Mesenchymal stem cell (in vitro differentiated cells and primary cell): ENCODE measurements around the gene CHD9.

Source experiments
- DNase-seq: peaks from one replicate; pipeline ENCODE4 v3.0.0-alpha.2; 2013
- H2AFZ ChIP-seq: one replicate; pipeline ENCODE4 v1.6.1; 2013; ENCODE audit warnings: low read depth, mild to moderate bottlenecking, control low read depth, inconsistent platforms, low read length, moderate library complexity
- H2AK5ac ChIP-seq: 2 replicates; pipeline ENCODE4 v1.6.1; 2013; ENCODE audit warnings: low read length, moderate library complexity, mild to moderate bottlenecking, inconsistent platforms; ENCODE audit not compliant: severe bottlenecking
- H2BK120ac ChIP-seq: one replicate; pipeline ENCODE4 v1.6.1; 2013; ENCODE audit warnings: low read depth, mild to moderate bottlenecking, inconsistent platforms, low read length, moderate library complexity
- H2BK12ac ChIP-seq, 2 experiments: one replicate each; pipeline ENCODE4 v1.6.1; 2013; ENCODE audit warnings: inconsistent platforms in 2 of 2, low read length in 2 of 2, mild to moderate bottlenecking in 2 of 2, moderate library complexity in 2 of 2, control low read depth in 1 of 2
- H2BK15ac ChIP-seq: one replicate; pipeline ENCODE4 v1.6.1; 2013; ENCODE audit warnings: mild to moderate bottlenecking, low read depth, inconsistent platforms; ENCODE audit not compliant: poor library complexity, severe bottlenecking
- H2BK5ac ChIP-seq: 2 replicates; pipeline ENCODE4 v1.6.1; 2013; ENCODE audit warnings: low read depth, mild to moderate bottlenecking, low read length, control low read depth, inconsistent platforms; ENCODE audit not compliant: poor library complexity, severe bottlenecking
- H3K14ac ChIP-seq, 2 experiments: one replicate each; pipeline ENCODE4 v1.6.1; 2013; ENCODE audit warnings: inconsistent platforms in 2 of 2, low read length in 2 of 2, control low read depth in 1 of 2, mild to moderate bottlenecking in 1 of 2, moderate library complexity in 1 of 2
- H3K18ac ChIP-seq, 2 experiments: one replicate each; pipeline ENCODE4 v1.6.1; 2013; ENCODE audit warnings: inconsistent platforms in 2 of 2, low read length in 2 of 2, control low read depth in 1 of 2, low read depth in 1 of 2, mild to moderate bottlenecking in 1 of 2
- H3K23ac ChIP-seq, 2 experiments: one replicate each; pipeline ENCODE4 v1.6.1; 2013; ENCODE audit warnings: inconsistent platforms in 2 of 2, low read length in 2 of 2, mild to moderate bottlenecking in 2 of 2, moderate library complexity in 2 of 2, control low read depth in 1 of 2
- H3K27ac ChIP-seq: 2 replicates; pipeline ENCODE4 v1.5.1; 2013; ENCODE audit warnings: mild to moderate bottlenecking, moderate library complexity, low read length, control low read depth, inconsistent platforms; ENCODE audit not compliant: poor library complexity, severe bottlenecking
- H3K27me3 ChIP-seq, 2 experiments: 2 replicates each; pipeline versions ENCODE4 v1.6.1 to v1.7.0; 2013; ENCODE audit warnings: low read length in 2 of 2, mild to moderate bottlenecking in 2 of 2, moderate library complexity in 2 of 2, control low read depth in 1 of 2, inconsistent platforms in 1 of 2; ENCODE audit not compliant: control insufficient read depth in 1 of 2, insufficient read depth in 1 of 2
- H3K36me3 ChIP-seq, 2 experiments: 2 replicates each; pipeline versions ENCODE4 v1.6.1 to v1.7.0; 2013; ENCODE audit warnings: low read length in 2 of 2, control low read depth in 1 of 2, inconsistent platforms in 1 of 2, low read depth in 1 of 2, mild to moderate bottlenecking in 1 of 2; ENCODE audit not compliant: insufficient read depth in 2 of 2, control insufficient read depth in 1 of 2
- H3K4ac ChIP-seq, 2 experiments: one replicate each; pipeline ENCODE4 v1.6.1; 2013; ENCODE audit warnings: inconsistent platforms in 2 of 2, low read length in 2 of 2, mild to moderate bottlenecking in 2 of 2, moderate library complexity in 2 of 2, control low read depth in 1 of 2, low read depth in 1 of 2
- H3K4me1 ChIP-seq: 2 replicates; pipeline ENCODE4 v1.6.1; 2013; ENCODE audit warnings: low read depth, low read length, control low read depth; ENCODE audit not compliant: control insufficient read depth, insufficient read depth
- H3K4me2 ChIP-seq: 2 replicates; pipeline ENCODE4 v1.6.1; 2013; ENCODE audit warnings: low read length, mild to moderate bottlenecking, inconsistent platforms; ENCODE audit not compliant: poor library complexity, severe bottlenecking
- H3K4me3 ChIP-seq, 2 experiments: 2 replicates each; pipeline versions ENCODE4 v1.5.1 to v1.7.0; 2013; ENCODE audit warnings: low read length in 2 of 2, mild to moderate bottlenecking in 2 of 2, control low read depth in 1 of 2, low read depth in 1 of 2; ENCODE audit not compliant: insufficient read depth in 1 of 2
- H3K79me1 ChIP-seq: replicated peaks from 2 replicates; pipeline ENCODE4 v1.6.1; 2013; ENCODE audit warnings: mild to moderate bottlenecking, control low read depth, low read length, inconsistent platforms; ENCODE audit not compliant: poor library complexity, severe bottlenecking
- H3K9ac ChIP-seq: 2 replicates; pipeline ENCODE4 v1.7.0; 2013; ENCODE audit warnings: mild to moderate bottlenecking, low read length, moderate library complexity
- H3K9me3 ChIP-seq: 2 replicates; pipeline ENCODE4 v1.7.0; 2013; ENCODE audit warnings: mild to moderate bottlenecking, low read length; ENCODE audit not compliant: control insufficient read depth
- H4K8ac ChIP-seq: one replicate; pipeline ENCODE4 v1.6.1; 2013; ENCODE audit warnings: inconsistent platforms, mild to moderate bottlenecking, low read length, moderate library complexity
- H4K91ac ChIP-seq: one replicate; pipeline ENCODE4 v1.6.1; 2013; ENCODE audit warnings: mild to moderate bottlenecking, low read length, inconsistent platforms
- WGBS: methylation state at CpG from one replicate; pipeline ENCODE4 v1.1.7; 2013; ENCODE audit warnings: mixed read lengths; 5-methylcytosine and 5-hydroxymethylcytosine counted together

Gene CHD9

DNA sequence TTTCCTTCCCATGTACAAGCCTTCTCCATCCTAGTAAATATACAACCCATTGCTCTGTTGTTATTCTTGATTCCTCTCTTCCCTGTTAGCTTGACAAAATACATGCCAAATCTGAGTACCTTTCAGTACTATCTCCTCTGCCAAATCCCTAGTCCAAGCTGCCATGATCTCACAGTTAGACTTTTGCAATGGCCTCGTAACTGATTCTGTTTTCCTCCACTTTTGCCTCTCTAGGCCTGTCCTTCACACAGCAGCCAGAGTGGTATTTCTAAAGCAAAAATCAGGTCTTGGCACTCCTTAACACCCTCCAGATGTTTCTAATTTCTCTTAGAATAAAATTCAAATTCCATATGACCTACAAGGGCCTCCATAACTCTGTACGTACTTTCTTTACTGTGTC lies 226.5 kb downstream of the CHD9 start:
- no peak overlapping the region for H3K4ac ChIP-seq
- H3K4me2 ChIP-seq, result no peak overlapping the region
- peaks cover 11 to 81% of the 10 kb centered on the region in 2 experiments for H3K36me3 ChIP-seq
- H4K91ac ChIP-seq, result no peak overlapping the region
- H3K27ac ChIP-seq, result no peak overlapping the region
- H3K27me3 ChIP-seq, result no peaks in the 10 kb centered on the region
- 96% methylated on average over 2 of the region's 2 CpGs for WGBS
- no peak overlapping the region for H2BK120ac ChIP-seq
- H3K9ac ChIP-seq, result no peak overlapping the region
- H3K4me3 ChIP-seq, result no peak overlapping the region
- H3K79me1 ChIP-seq, result peaks cover 10% of the 10 kb centered on the region
- H3K4me1 ChIP-seq, result no peaks in the 10 kb centered on the region
- DNase-seq, result no peak
- H2BK5ac ChIP-seq, result no peak overlapping the region
- no peak overlapping the region for H3K18ac ChIP-seq
- H2BK15ac ChIP-seq, result no peak overlapping the region
- no peak overlapping the region for H3K23ac ChIP-seq
- H3K9me3 ChIP-seq, result no peaks in the 10 kb centered on the region
- H3K14ac ChIP-seq, result no peak overlapping the region
- H2AFZ ChIP-seq, result no peak overlapping the region
- H4K8ac ChIP-seq, result no peak overlapping the region
- H2AK5ac ChIP-seq, result no peak overlapping the region
- no peak overlapping the region for H2BK12ac ChIP-seq

DNA sequence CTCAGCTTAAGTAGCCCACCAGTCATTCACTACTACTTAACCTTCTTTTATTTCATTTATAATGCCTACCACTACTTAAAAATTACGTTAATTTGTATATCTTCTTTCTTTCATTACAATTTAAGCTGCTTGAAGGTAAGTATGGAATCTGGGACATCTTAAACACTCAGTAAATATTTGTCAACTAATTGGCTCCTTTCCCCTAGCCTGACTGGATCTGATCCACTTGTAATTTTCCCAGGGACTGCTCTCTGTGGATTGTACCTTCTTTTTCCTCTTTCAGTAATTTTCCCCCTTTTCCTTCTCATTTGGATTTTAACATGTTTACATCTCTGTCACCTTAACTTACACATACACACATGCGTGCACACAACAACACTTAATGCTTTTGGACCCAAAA lies 227.1 kb downstream of the CHD9 start:
- Histone ChIP-seq H3K4me1 (no peaks in the 10 kb centered on the region), H3K18ac (no peak overlapping the region), H2BK120ac (no peak overlapping the region), H2BK5ac (no peak overlapping the region), H2BK12ac (no peak overlapping the region), H3K9ac (no peak overlapping the region), H3K9me3 (no peaks in the 10 kb centered on the region), H3K27me3 (no peaks in the 10 kb centered on the region), H2AFZ (no peak overlapping the region), H3K4ac (no peak overlapping the region), H2BK15ac (no peak overlapping the region), H3K27ac (no peak overlapping the region), H3K36me3 (peaks cover 11 to 81% of the 10 kb centered on the region in 2 experiments), H3K23ac (no peak overlapping the region), H4K91ac (no peak overlapping the region), H3K79me1 (peaks cover 11% of the 10 kb centered on the region), H3K4me3 (no peak overlapping the region), H4K8ac (no peak overlapping the region), H3K4me2 (no peak overlapping the region), H2AK5ac (no peak overlapping the region), H3K14ac (no peak overlapping the region)
- no peak for DNase-seq
- WGBS, result 94% methylated on average over 2 of the region's 2 CpGs

DNA sequence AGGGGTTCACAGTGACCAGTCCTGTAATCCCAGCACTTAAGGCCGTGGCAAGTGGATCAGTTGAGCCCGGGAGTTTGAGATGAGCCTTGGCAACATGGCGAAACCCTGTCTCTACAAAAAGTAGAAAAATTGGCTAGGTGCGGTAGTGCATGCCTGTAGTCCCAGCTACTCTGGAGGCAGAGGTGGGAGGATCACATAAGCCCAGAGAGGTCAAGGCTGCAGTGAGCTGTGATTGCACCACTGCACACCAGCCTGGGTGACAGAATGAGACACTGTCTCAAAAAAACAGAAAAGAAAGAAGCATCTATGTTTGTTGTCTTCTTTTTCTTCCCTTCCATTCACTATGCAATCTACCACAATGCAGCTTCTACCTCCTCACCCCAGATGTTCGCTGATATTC lies 227.5 kb downstream of the CHD9 start:
- no peak overlapping the region for H2BK12ac ChIP-seq
- H2BK5ac ChIP-seq, result no peak overlapping the region
- no peak overlapping the region for H3K14ac ChIP-seq
- no peak overlapping the region for H2AK5ac ChIP-seq
- no peak for DNase-seq
- peaks cover 16 to 81% of the 10 kb centered on the region in 2 experiments for H3K36me3 ChIP-seq
- peaks cover 13% of the 10 kb centered on the region for H3K79me1 ChIP-seq
- H3K4me1 ChIP-seq, result no peaks in the 10 kb centered on the region
- H3K4me2 ChIP-seq, result no peak overlapping the region
- H2AFZ ChIP-seq, result no peak overlapping the region
- H3K23ac ChIP-seq, result no peak overlapping the region
- no peak overlapping the region for H4K91ac ChIP-seq
- H3K18ac ChIP-seq, result no peak overlapping the region
- H2BK120ac ChIP-seq, result no peak overlapping the region
- H3K27ac ChIP-seq, result no peak overlapping the region
- H3K9me3 ChIP-seq, result no peaks in the 10 kb centered on the region
- H3K4me3 ChIP-seq, result no peak overlapping the region
- 97% methylated on average over 5 of the region's 5 CpGs for WGBS
- H3K4ac ChIP-seq, result no peak overlapping the region
- no peak overlapping the region for H2BK15ac ChIP-seq
- no peak overlapping the region for H4K8ac ChIP-seq
- H3K9ac ChIP-seq, result no peak overlapping the region
- H3K27me3 ChIP-seq, result no peaks in the 10 kb centered on the region

DNA sequence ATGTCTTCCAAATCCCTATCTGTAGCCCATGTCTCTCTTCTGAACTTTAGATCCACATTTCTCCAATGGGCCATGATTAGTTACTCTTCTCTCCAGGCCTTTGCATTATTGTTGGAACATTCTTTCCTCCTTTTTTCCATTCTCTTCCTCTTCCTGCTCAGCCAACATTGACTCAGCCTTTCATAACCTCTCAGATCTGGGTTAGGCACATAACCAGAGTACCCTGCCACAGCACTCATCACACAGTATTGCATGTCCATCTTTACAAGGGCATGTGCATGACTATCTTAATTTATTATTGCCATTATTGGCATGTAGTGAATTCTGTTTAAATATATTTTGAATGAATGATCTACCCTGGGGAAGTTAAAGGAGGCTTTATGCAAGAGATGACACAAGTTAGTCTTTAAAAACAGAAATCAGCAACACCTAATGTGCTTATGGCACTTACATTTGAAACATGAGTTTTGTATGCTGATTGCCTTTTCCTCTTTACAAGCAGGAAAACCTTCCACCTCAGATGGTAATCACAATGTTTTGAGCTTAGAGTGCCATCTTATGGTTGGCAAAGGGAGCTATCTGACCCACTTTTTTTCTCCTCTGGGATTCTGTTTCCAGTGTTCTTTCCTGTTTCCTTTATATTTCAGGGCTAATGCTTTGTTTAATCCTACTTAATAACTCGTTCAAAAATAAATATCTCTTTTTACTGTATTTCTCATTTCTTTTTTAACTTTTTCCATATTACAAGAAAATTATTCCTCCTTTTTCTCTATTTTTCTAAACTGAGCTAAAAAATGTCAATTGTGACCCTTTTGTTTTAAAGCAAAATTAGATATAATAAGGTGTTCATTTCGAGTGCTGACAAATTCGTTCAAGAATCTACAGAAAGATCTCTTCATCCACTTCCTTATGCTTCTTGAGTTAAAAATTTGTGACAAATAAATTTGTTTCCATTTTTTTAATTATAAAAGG lies 228.5 kb downstream of the CHD9 start:
- Histone ChIP-seq H3K18ac (no peak overlapping the region), H2BK5ac (no peak overlapping the region), H3K36me3 (peaks cover 19 to 81% of the 10 kb centered on the region in 2 experiments), H3K4me2 (no peak overlapping the region), H3K14ac (no peak overlapping the region), H3K9me3 (no peaks in the 10 kb centered on the region), H2AK5ac (no peak overlapping the region), H3K4me3 (no peak overlapping the region), H2AFZ (no peak overlapping the region), H4K91ac (no peak overlapping the region), H3K23ac (no peak overlapping the region), H3K27me3 (no peaks in the 10 kb centered on the region), H3K4me1 (no peaks in the 10 kb centered on the region), H2BK15ac (no peak overlapping the region), H3K27ac (no peak overlapping the region), H3K4ac (no peak overlapping the region), H4K8ac (no peak overlapping the region), H3K9ac (no peak overlapping the region), H2BK12ac (no peak overlapping the region), H3K79me1 (peaks cover 13% of the 10 kb centered on the region), H2BK120ac (no peak overlapping the region)
- DNase-seq, result peak; percentile 58
- WGBS, result 67% methylated on average over 1 of the region's 3 CpGs
